ENCODE measurements around the gene CYP3A5.

The CYP3A5 gene

GRCh38 chr7:99617192-99617781 is 62.5 kb downstream of the CYP3A5 start:
- no peak for TF ChIP-seq CTCF (conservative IDR thresholded peaks at IDR 0.05; ENCODE audit: low read depth, low read length)
- DNase-seq (ENCODE audit: low read depth), result no peak
- H3K4me3 ChIP-seq (ENCODE audit: low read depth, low read length), result peak overlapping the region; percentile 97

GRCh38 chr7:99616359-99617191 is 63.2 kb downstream of the CYP3A5 start, which contains the start of gene ZSCAN25:
Gene ZSCAN25, plus strand, starts transcription at chr7:99616946. Its CDS starts 2,661 bp downstream, at chr7:99619607.
- TF ChIP-seq CTCF (conservative IDR thresholded peaks at IDR 0.05; ENCODE audit: low read depth, low read length), result peak; percentile 49
- H3K4me3 ChIP-seq (ENCODE audit: low read depth, low read length), result peak within 1 kb of the TSS; percentile 97
- DNase-seq (ENCODE audit: low read depth), result peak; percentile 94

GRCh38 chr7:99615989-99616358 is 63.8 kb downstream of the CYP3A5 start:
- DNase-seq (ENCODE audit: low read depth), result no peak
- TF ChIP-seq CTCF (conservative IDR thresholded peaks at IDR 0.05; ENCODE audit: low read depth, low read length), result no peak
- peak overlapping the region; percentile 97 for H3K4me3 ChIP-seq (ENCODE audit: low read depth, low read length)

- no peak overlapping the region for H3K4me3 ChIP-seq (ENCODE audit: low read depth, low read length)
- TF ChIP-seq CTCF (conservative IDR thresholded peaks at IDR 0.05; ENCODE audit: low read depth, low read length), result no peak
Observed at GRCh38 chr7:99614495-99614894, 65.3 kb downstream of the CYP3A5 start.

GRCh38 chr7:99607548-99607947 is 72.2 kb downstream of the CYP3A5 start:
- no peak for DNase-seq (ENCODE audit: low read depth)
- no peak for TF ChIP-seq CTCF (conservative IDR thresholded peaks at IDR 0.05; ENCODE audit: low read depth, low read length)
- no peak overlapping the region for H3K4me3 ChIP-seq (ENCODE audit: low read depth, low read length)

More at GRCh38 chr7:99614495-99614894, 65.3 kb downstream of the CYP3A5 start:
- no peak for DNase-seq (ENCODE audit: low read depth)

GRCh38 chr7:99606531-99606930 is 73.3 kb downstream of the CYP3A5 start:
- DNase-seq (ENCODE audit: low read depth), result no peak
- TF ChIP-seq CTCF (conservative IDR thresholded peaks at IDR 0.05; ENCODE audit: low read depth, low read length), result no peak
- H3K4me3 ChIP-seq (ENCODE audit: low read depth, low read length), result no peak overlapping the region
